ENCODE data around the gene OCLN.

GRCh38 chr5:69451941-69452647, 40.5 kb upstream of the OCLN start:
- TF ChIP-seq EZH2 (IDR thresholded peaks at IDR 0.05; ENCODE audit: borderline replicate concordance, insufficient read depth, low read length, poor library complexity, severe bottlenecking), result no peak
- no peak for TF ChIP-seq POLR2AphosphoS5 (IDR thresholded peaks at IDR 0.05)
- no peak for TF ChIP-seq CTCF (IDR thresholded peaks at IDR 0.05; ENCODE audit: poor library complexity, severe bottlenecking)
- TF ChIP-seq MXI1 (conservative IDR thresholded peaks at IDR 0.05; ENCODE audit: poor library complexity, severe bottlenecking), result no peak
- no peak for TF ChIP-seq SMC3 (conservative IDR thresholded peaks at IDR 0.05; ENCODE audit: poor library complexity)
- no peak for TF ChIP-seq EP300 (conservative IDR thresholded peaks at IDR 0.05; ENCODE audit: poor library complexity, severe bottlenecking)
- TF ChIP-seq REST (IDR thresholded peaks at IDR 0.05; ENCODE audit: borderline replicate concordance), result no peak
- no peak for TF ChIP-seq TAF1 (IDR thresholded peaks at IDR 0.05; ENCODE audit: low read depth)

Measured in neural cell (in vitro differentiated cells).